Right renal cortex interstitium (tissue), 3 donors: ENCODE results near the gene AGO4. TPM values are rescaled to one million over a fixed set of nuclear protein-coding genes. Genes with fewer than 3 reads are reported as not detected.

Experiments used
- DNase-seq, 3 donors: peaks; one replicate each; pipeline ENCODE4 v3.0.0-alpha.2; 2013; ENCODE audit warnings: low read depth in 3 of 3, low spot score in 2 of 3
- polyA plus RNA-seq, 3 donors: library from polyadenylated mRNA; unstranded; fragments of 120-200 nt; gene quantifications; one replicate each; pipeline ENCODE4 v1.2.1, GENCODE V29; 2013; ENCODE audit not compliant: insufficient read length in 3 of 3

AGO4 gene
- polyA plus RNA-seq, 3 donors, result 17.6 to 20.0 (median 17.9) TPM

DNA sequence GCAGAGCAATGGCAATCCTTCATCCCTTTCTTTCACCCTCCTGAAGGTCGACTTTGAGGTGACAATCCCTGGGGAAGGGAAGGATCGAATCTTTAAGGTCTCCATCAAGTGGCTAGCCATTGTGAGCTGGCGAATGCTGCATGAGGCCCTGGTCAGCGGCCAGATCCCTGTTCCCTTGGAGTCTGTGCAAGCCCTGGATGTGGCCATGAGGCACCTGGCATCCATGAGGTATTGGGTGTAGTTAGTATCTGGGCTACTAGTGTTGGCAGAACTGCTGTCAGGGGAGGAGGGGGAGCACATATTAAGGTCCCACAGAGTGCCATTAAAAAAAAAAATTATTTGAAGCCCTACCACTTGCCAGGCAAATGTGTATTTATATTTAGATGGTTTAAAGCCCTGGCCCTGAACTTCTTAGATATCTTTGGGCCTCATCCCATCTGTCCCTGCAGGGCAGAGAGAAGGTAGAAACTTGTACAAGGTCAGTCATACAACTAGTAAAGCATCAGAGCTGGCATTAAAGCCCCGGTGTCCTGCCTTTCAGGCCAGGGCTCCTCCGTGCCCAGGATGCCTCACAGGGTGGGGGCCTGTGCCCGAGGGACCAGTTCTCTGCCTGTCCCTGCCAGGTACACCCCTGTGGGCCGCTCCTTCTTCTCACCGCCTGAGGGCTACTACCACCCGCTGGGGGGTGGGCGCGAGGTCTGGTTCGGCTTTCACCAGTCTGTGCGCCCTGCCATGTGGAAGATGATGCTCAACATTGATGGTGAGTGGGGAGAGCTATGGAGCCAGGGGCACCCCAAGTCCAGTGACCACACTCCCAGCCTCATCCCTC lies 85.4 kb downstream of the AGO4 start:
- no peak for DNase-seq

DNA sequence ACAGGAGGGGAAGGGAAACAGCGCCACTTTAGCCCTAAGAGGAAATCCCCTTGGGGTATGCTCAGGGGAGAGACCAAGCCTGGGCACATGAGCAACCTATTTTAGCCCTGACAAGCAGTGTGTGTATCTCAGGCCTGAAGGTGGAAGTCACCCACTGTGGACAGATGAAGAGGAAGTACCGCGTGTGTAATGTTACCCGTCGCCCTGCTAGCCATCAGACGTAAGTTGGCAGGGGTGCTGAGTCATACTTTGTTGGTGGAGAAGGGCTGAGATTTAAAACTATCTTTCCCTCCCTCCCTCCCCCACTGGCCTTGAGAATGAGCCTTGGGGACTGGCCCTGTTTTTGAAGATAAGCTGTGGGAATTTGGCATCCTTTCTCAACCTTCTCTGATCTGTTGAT lies 86.4 kb downstream of the AGO4 start:
- no peak for DNase-seq

DNA sequence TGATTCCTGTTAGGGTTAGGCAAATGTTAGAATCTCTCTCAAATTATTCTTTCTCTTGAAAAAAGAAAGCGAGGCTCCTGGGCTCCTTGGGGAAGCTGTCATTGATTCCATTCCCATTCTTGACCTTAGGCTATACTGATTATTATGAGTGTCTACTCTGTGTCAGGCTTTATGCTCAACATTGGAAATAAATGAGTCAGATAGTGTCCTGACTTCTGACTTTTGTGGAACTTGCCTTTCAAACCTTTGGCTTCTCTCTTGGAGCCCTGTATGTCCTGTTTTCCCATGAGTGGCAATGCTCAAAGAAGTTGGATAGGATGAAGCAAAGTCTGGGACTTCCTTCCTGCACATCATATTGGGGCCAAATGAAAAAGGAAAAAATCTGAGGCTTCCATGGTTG lies 86.8 kb downstream of the AGO4 start:
- no peak for DNase-seq

DNA sequence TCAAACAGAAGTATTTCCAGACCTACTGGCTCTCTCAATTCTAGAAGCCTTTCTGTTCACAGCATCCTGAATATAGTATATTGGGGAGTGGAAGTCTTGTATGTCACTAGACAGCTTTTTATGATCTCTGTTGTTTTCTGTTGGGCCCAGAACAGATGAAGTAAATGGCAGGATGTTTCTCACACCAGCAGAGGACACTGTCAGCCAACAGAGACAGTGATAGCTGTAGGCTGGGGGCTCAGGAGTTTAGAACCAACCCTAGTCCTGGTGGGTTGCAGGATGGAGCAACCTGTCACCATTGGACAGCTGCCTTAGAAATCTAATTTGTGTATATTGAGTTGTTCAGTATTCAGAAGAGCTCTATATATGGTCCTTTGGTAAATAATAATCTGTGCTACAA lies 92.1 kb downstream of the AGO4 start:
- DNase-seq, result no peak

DNA sequence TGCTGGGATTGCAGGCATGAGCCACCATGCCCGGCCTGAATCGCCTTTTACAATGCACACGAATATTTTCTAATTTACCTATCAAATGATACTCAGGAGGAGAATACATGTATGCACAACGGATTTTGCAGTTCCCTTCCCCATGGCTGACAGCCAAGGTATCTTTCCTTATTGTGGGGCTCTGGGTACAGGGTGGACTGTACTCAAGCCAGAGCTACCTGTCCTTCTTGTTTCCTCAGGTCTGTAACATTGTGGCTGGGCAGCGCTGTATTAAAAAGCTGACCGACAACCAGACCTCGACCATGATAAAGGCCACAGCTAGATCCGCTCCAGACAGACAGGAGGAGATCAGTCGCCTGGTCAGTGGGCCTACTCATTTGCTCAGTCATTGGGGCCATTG lies 93.4 kb downstream of the AGO4 start:
- no peak for DNase-seq

DNA sequence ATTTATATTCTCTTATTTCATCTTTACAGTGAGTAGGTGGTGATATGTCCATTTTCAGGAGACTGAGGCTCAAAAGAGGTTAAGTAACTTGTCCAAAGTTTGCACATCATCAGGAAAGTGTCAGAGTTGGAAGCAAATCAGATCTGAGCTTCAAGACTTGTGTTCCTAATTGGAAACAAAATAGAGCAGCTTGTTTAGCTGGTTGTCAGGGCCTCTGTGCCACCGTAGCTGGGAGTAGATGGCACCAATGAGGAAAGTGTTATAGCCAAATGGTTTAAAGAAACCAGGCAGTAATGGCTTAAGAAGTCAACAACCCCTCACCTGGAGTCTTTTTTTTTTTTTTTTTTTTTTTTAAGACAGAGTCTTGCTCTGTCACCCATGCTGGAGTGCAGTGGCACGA lies 94.9 kb downstream of the AGO4 start:
- DNase-seq, result no peak

Other genes starting within 250 kb of the AGO4 start
- gene TFAP2E, start 234.7 kb upstream of the AGO4 start, polyA plus RNA-seq, result under 1 TPM; 0.57 to 0.68 (median 0.60) TPM
- gene PSMB2, start 166.5 kb upstream of the AGO4 start, polyA plus RNA-seq, result 10 to 100 TPM; 79.5 to 83.9 (median 82.0) TPM
- 10 to 100 TPM in 1 of 3 donors, 1 to 10 TPM in 2; 9.3 to 11.2 (median 9.9) TPM for gene C1orf216, start 89.1 kb upstream of the AGO4 start, polyA plus RNA-seq
- 10 to 100 TPM; 12.5 to 14.7 (median 14.3) TPM for gene CLSPN, start 38.0 kb upstream of the AGO4 start, polyA plus RNA-seq
- gene AGO1, start 75.2 kb downstream of the AGO4 start, polyA plus RNA-seq, result 10 to 100 TPM; 17.1 to 19.1 (median 17.4) TPM
- gene AGO3, start 123.1 kb downstream of the AGO4 start, polyA plus RNA-seq, result 10 to 100 TPM; 10.8 to 12.6 (median 11.8) TPM